Naive thymus-derived CD4-positive, alpha-beta T cell (primary cell): ENCODE results near the gene KCTD12. TPM values are rescaled to one million over a fixed set of nuclear protein-coding genes. Genes with fewer than 3 reads are reported as not detected.
"Not testable (repeated sequence)": the region's sequence is repeated elsewhere in the genome, so short reads cannot be mapped to it uniquely, and the experiment has no call there.

Experiments
- ATAC-seq: fragments of 150-1000 bp; cut with Tn5 transposase; 2 replicates; pipeline ENCODE4 v1.10.0; 2021; ENCODE audit warnings: mild to moderate bottlenecking, moderate library complexity
- CTCF ChIA-PET: fragments of 350-600 bp; sonication (Branson Sonifier 250); formaldehyde crosslinking; loops from one replicate; lab custom pipeline; 2021; ENCODE audit warnings: antibody characterized with exemption; lab: Charles Lee
- POLR2A ChIA-PET: fragments of 350-600 bp; sonication (Branson Sonifier 250); formaldehyde crosslinking; loops from one replicate; lab custom pipeline; 2021; ENCODE audit warnings: antibody characterized with exemption, inconsistent platforms; lab: Charles Lee
- DNase-seq, 9 donors: peaks; one replicate each; pipeline versions ENCODE4 v3.0.0 to v3.0.0-alpha.2; 2020 to 2022; ENCODE audit warnings: mixed read lengths in 1 of 9
- H3K27ac ChIP-seq: one replicate; pipeline ENCODE4 v1.7.0; 2013; ENCODE audit warnings: mild to moderate bottlenecking, low read depth, low read length, moderate library complexity
- H3K27me3 ChIP-seq, 2 donors: one replicate each; pipeline ENCODE4 v1.7.0; 2013; ENCODE audit warnings: low read length in 2 of 2, mild to moderate bottlenecking in 2 of 2, moderate library complexity in 2 of 2; ENCODE audit not compliant: control insufficient read depth in 2 of 2, insufficient read depth in 2 of 2
- H3K36me3 ChIP-seq, 3 experiments: 1 replicate in 2 of 3; 2 replicates in 1 of 3; pipeline ENCODE4 v1.7.0; 2013; ENCODE audit warnings: low read length in 3 of 3, mild to moderate bottlenecking in 3 of 3, moderate library complexity in 1 of 3; ENCODE audit not compliant: insufficient read depth in 3 of 3, control insufficient read depth in 2 of 3
- H3K4me1 ChIP-seq, 2 donors: one replicate each; pipeline ENCODE4 v1.7.0; 2013; ENCODE audit warnings: low read length in 2 of 2, mild to moderate bottlenecking in 2 of 2, moderate library complexity in 1 of 2; ENCODE audit not compliant: control insufficient read depth in 2 of 2, insufficient read depth in 2 of 2
- H3K4me3 ChIP-seq: 2 replicates; pipeline ENCODE4 v1.7.0; 2013; ENCODE audit warnings: mild to moderate bottlenecking, low read length
- H3K9me3 ChIP-seq, 3 experiments: 1 replicate in 2 of 3; 2 replicates in 1 of 3; pipeline ENCODE4 v1.7.0; 2013; ENCODE audit warnings: low read length in 3 of 3; ENCODE audit not compliant: control insufficient read depth in 2 of 3
- H3K27ac Mint-ChIP-seq, 9 donors: one replicate each; pipeline ENCODE4 v1.8.0; 2020 to 2022; ENCODE audit warnings: mixed read lengths in 9 of 9, mild to moderate bottlenecking in 8 of 9, moderate library complexity in 5 of 9, inconsistent platforms in 2 of 9
- H3K27me3 Mint-ChIP-seq, 5 donors: one replicate each; pipeline ENCODE4 v1.8.0; 2021 to 2022; ENCODE audit warnings: mixed read lengths in 5 of 5, mild to moderate bottlenecking in 1 of 5
- H3K36me3 Mint-ChIP-seq, 5 donors: one replicate each; pipeline ENCODE4 v1.8.0; 2020 to 2022; ENCODE audit warnings: mixed read lengths in 5 of 5, mild to moderate bottlenecking in 3 of 5, inconsistent platforms in 1 of 5
- H3K4me1 Mint-ChIP-seq, 7 donors: one replicate each; pipeline ENCODE4 v1.8.0; 2020 to 2022; ENCODE audit warnings: mixed read lengths in 7 of 7, mild to moderate bottlenecking in 3 of 7, inconsistent platforms in 1 of 7
- H3K4me3 Mint-ChIP-seq, 10 donors: one replicate each; pipeline ENCODE4 v1.8.0; 2020 to 2022; ENCODE audit warnings: mild to moderate bottlenecking in 10 of 10, mixed read lengths in 10 of 10, moderate library complexity in 6 of 10, inconsistent platforms in 2 of 10
- H3K9me3 Mint-ChIP-seq, 11 donors: one replicate each; pipeline ENCODE4 v1.8.0; 2020 to 2022; ENCODE audit warnings: mixed read lengths in 11 of 11, mild to moderate bottlenecking in 4 of 11, inconsistent platforms in 1 of 11, moderate library complexity in 1 of 11
- intact Hi-C, 2 donors: fragments of 100-400 bp; cut with micrococcal nuclease; formaldehyde crosslinking; loops; one replicate each; pipeline ENCODE4 v1.15.1; 2023
- polyA plus RNA-seq, 2 donors: library from polyadenylated mRNA; unstranded; fragments of 300-500 nt; fragmentation: Illumina TruSeq; gene quantifications; one replicate each; pipeline ENCODE4 v1.2.3, GENCODE V29; 2021
- total RNA-seq, 6 experiments: library from RNA in 5 of 6; stranded (reverse) in 5 of 6; gene quantifications; 1 replicate in 5 of 6; 2 replicates in 1 of 6; pipeline ENCODE4 v1.2.3 and lab custom pipeline; 2021 to 2026

Gene KCTD12
- total and polyA plus RNA-seq, 7 experiments from 2014 or later = 0.61 to 48.0 (median 10.2) TPM

- H3K4me1 ChIP-seq = no peaks in the 10 kb centered on the region
- CTCF ChIA-PET = interaction anchor here (0.6 kb wide), 1 partner anchor 48 kb away, joined by 3 read pairs; no protein-coding TSS in a partner anchor
- POLR2A ChIA-PET = no interaction called here
- no peaks in the 10 kb centered on the region for H3K9me3 ChIP-seq
- peaks cover 0 to 9% (median 0%) of the 10 kb centered on the region in 11 donors for H3K9me3 Mint-ChIP-seq
- intact Hi-C loops = no loop called here
- DNase-seq (no peak), ATAC-seq (no peak)
- no peak overlapping the region for H3K4me3 ChIP-seq
- H3K27me3 Mint-ChIP-seq = peaks cover 0 to 17% (median 6%) of the 10 kb centered on the region in 5 donors
- no peaks in the 10 kb centered on the region for H3K27me3 ChIP-seq
- peaks cover 0 to 4% (median 0%) of the 10 kb centered on the region in 7 donors for H3K4me1 Mint-ChIP-seq
- H3K4me3 Mint-ChIP-seq = no peak overlapping the region
- H3K27ac ChIP-seq = no peak overlapping the region
- no peaks in the 10 kb centered on the region for H3K36me3 Mint-ChIP-seq
- no peaks in the 10 kb centered on the region for H3K36me3 ChIP-seq
- H3K27ac Mint-ChIP-seq = no peak overlapping the region
These were observed 41.8 kb upstream of the KCTD12 start for GRCh38 chr13:76927955-76928354.

- Histone ChIP-seq H3K36me3 (no peaks in the 10 kb centered on the region), H3K9me3 (no peaks in the 10 kb centered on the region), H3K27ac (no peak overlapping the region), H3K27me3 (no peaks in the 10 kb centered on the region), H3K4me1 (no peaks in the 10 kb centered on the region), H3K4me3 (no peak overlapping the region)
- ATAC-seq (no peak), DNase-seq (no peak)
- ChIA-PET POLR2A (no interaction called here), CTCF (interaction anchor here (0.6 kb wide), 1 partner anchor 107 kb away, joined by 3 read pairs; no protein-coding TSS in a partner anchor)
- H3K27ac Mint-ChIP-seq = no peak overlapping the region
- no peaks in the 10 kb centered on the region for H3K36me3 Mint-ChIP-seq
- H3K9me3 Mint-ChIP-seq = peaks cover 0 to 3% (median 0%) of the 10 kb centered on the region in 11 donors
- H3K4me1 Mint-ChIP-seq = peaks cover 0 to 4% (median 0%) of the 10 kb centered on the region in 7 donors
- peaks cover 0 to 21% (median 8%) of the 10 kb centered on the region in 5 donors for H3K27me3 Mint-ChIP-seq
- intact Hi-C loops = no loop called here
- no peak overlapping the region for H3K4me3 Mint-ChIP-seq
These were observed 38.9 kb upstream of the KCTD12 start for GRCh38 chr13:76925115-76925514.

- no peaks in the 10 kb centered on the region for H3K4me1 Mint-ChIP-seq
- H3K4me3 ChIP-seq = no peak overlapping the region
- no peak overlapping the region for H3K27ac ChIP-seq
- no peak overlapping the region for H3K27ac Mint-ChIP-seq
- peaks cover 0 to 6% (median 0%) of the 10 kb centered on the region in 5 donors for H3K36me3 Mint-ChIP-seq
- peaks cover 7 to 25% (median 19%) of the 10 kb centered on the region in 5 donors for H3K27me3 Mint-ChIP-seq
- no peaks in the 10 kb centered on the region for H3K27me3 ChIP-seq
- no peaks in the 10 kb centered on the region for H3K4me1 ChIP-seq
- intact Hi-C loops = loop anchor here in 1 of 2 donors (5.0 kb wide), 1 partner anchor 146 kb away; no protein-coding TSS in a partner anchor
- no peak for ATAC-seq
- peaks cover 0 to 9% (median 0%) of the 10 kb centered on the region in 11 donors for H3K9me3 Mint-ChIP-seq
- no peaks in the 10 kb centered on the region for H3K9me3 ChIP-seq
- no peak overlapping the region for H3K4me3 Mint-ChIP-seq
- CTCF ChIA-PET = interaction anchor here (1.4 kb wide), 1 partner anchor 11 kb away, joined by 5 read pairs; no protein-coding TSS in a partner anchor
- POLR2A ChIA-PET = no interaction called here
- no peak for DNase-seq
- no peaks in the 10 kb centered on the region for H3K36me3 ChIP-seq
These were observed 35.3 kb upstream of the KCTD12 start for GRCh38 chr13:76921516-76921915.

DNA sequence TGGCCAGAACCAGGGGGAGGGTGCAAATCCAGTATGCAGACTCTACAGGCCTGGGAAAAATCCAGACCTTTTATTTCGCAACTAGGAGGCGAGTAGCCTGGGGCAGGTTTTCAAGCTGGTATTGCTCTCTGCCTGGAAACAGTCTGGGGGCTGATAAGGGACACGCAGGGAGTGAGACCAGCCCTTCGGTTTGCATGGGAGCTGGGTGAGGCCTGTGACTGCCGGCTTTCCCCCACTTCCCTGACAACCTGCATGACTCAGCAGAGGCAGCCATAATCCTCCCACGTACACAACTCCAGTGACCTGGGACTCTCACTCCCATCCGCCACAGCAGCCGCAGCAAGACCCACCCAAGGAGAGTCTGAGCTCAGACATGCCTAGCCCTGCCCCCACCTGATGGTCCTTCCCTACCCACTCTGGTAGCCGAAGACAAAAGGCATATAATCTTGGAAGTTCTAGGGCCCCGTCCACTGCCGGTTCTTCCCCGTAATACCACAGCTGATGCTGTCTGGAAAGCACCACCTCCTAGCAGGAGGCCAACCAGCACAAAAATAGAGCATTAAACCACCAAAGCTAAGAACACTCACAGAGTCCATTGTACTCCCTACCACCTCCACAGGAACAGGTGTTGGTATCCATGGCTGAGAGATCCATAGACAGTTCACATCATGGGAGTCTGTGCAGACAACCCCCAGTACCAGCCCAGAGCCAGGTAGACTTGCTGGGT lies 31.7 kb upstream of the KCTD12 start:
- ATAC-seq, DNase-seq, H3K4me1 Mint-ChIP-seq, H3K27ac Mint-ChIP-seq, H3K4me3 Mint-ChIP-seq, H3K27ac ChIP-seq, H3K27me3 ChIP-seq, H3K4me3 ChIP-seq, H3K4me1 ChIP-seq, H3K9me3 ChIP-seq, H3K9me3 Mint-ChIP-seq, intact Hi-C loops, H3K36me3 ChIP-seq, H3K36me3 Mint-ChIP-seq, POLR2A ChIA-PET: not testable (repeated sequence)
- CTCF ChIA-PET = interaction anchor here (0.6 kb wide), 1 partner anchor 88 kb away, joined by 3 read pairs; no protein-coding TSS in a partner anchor
- peaks cover 19 to 33% (median 23%) of the 10 kb centered on the region in 5 donors for H3K27me3 Mint-ChIP-seq

GRCh38 chr13:76917095-76917494 lies 30.9 kb upstream of the KCTD12 start:
- Mint-ChIP-seq H3K4me1 (no peaks in the 10 kb centered on the region), H3K27ac (no peak overlapping the region), H3K36me3 (peaks cover 0 to 6% (median 0%) of the 10 kb centered on the region in 5 donors), H3K4me3 (no peak overlapping the region), H3K27me3 (peaks cover 17 to 33% (median 21%) of the 10 kb centered on the region in 5 donors), H3K9me3 (peaks cover 0 to 9% (median 0%) of the 10 kb centered on the region in 11 donors)
- H3K36me3 ChIP-seq = no peaks in the 10 kb centered on the region
- DNase-seq (no peak), ATAC-seq (no peak)
- H3K4me3 ChIP-seq = no peak overlapping the region
- H3K27me3 ChIP-seq = no peaks in the 10 kb centered on the region
- H3K4me1 ChIP-seq = no peaks in the 10 kb centered on the region
- CTCF ChIA-PET = interaction anchor here (0.6 kb wide), 1 partner anchor 89 kb away, joined by 3 read pairs; no protein-coding TSS in a partner anchor
- intact Hi-C loops = no loop called here
- H3K9me3 ChIP-seq = no peaks in the 10 kb centered on the region
- POLR2A ChIA-PET = no interaction called here
- no peak overlapping the region for H3K27ac ChIP-seq

DNA sequence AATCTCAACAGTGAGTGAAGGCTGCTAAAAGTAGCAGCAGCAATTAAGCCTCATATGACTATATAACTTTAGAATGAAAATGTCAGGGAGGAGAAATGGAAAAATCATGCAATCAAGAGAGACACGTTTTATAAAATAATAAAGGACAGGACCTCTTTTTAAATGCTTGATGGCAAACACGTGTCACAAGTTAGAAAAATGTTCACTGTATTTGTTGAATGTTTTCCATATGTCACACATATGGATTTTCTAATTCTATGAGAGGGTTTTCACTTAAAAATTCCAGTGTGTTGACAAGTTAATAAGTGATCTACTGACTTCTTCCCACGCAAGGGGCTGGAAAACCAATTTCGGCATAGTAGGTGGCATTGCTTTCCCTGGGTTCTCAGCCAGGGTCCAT lies 27.7 kb upstream of the KCTD12 start:
- peaks cover 12 to 19% (median 18%) of the 10 kb centered on the region in 5 donors for H3K27me3 Mint-ChIP-seq

More for the DNA sequence above, 27.7 kb upstream of the KCTD12 start:
- Mint-ChIP-seq H3K9me3 (no peaks in the 10 kb centered on the region), H3K4me3 (no peak overlapping the region), H3K36me3 (peaks cover 0 to 6% (median 0%) of the 10 kb centered on the region in 5 donors), H3K27ac (no peak overlapping the region), H3K4me1 (no peaks in the 10 kb centered on the region)
- intact Hi-C loops = no loop called here
- Histone ChIP-seq H3K27me3 (no peaks in the 10 kb centered on the region), H3K4me1 (no peaks in the 10 kb centered on the region), H3K9me3 (no peaks in the 10 kb centered on the region), H3K4me3 (no peak overlapping the region), H3K27ac (no peak overlapping the region), H3K36me3 (no peaks in the 10 kb centered on the region)
- no peak for ATAC-seq
- ChIA-PET CTCF (no interaction called here), POLR2A (no interaction called here)
- DNase-seq = no peak
